Breast epithelium (tissue), 4 donors: ENCODE results near the gene RNF6. TPM values are rescaled to one million over a fixed set of nuclear protein-coding genes. Genes with fewer than 3 reads are reported as not detected.

Source experiments
- DNase-seq, 2 donors: peaks; one replicate each; pipeline ENCODE4 v3.0.0-alpha.2; 2019; ENCODE audit warnings: low spot score in 2 of 2
- H3K27ac ChIP-seq, 2 donors: fragments of 200-600 bp; sonication (generic) in 1 of 2; one replicate each; pipeline ENCODE4 v1.5.1; 2016 to 2019; ENCODE audit warnings: mild to moderate bottlenecking in 1 of 2
- H3K27me3 ChIP-seq, 2 donors: fragments of 200-600 bp; sonication (generic) in 1 of 2; one replicate each; pipeline versions ENCODE4 v1.5.1 to v1.6.0; 2017 to 2019; ENCODE audit warnings: control low read depth in 1 of 2, mild to moderate bottlenecking in 1 of 2
- H3K36me3 ChIP-seq: fragments of 200-600 bp; one replicate; pipeline ENCODE4 v1.5.1; 2019
- H3K4me1 ChIP-seq, 2 donors: fragments of 200-600 bp; sonication (generic); one replicate each; pipeline ENCODE4 v1.5.1; 2016 to 2019; ENCODE audit warnings: control low read depth in 1 of 2
- H3K4me3 ChIP-seq, 3 donors: fragments of 200-600 bp; sonication (generic); 1 replicate in 2 of 3; 2 replicates in 1 of 3; pipeline ENCODE4 v1.5.1; 2016 to 2019; ENCODE audit warnings: mild to moderate bottlenecking in 3 of 3, moderate library complexity in 2 of 3
- H3K9me3 ChIP-seq, 2 donors: fragments of 200-600 bp; sonication (generic) in 1 of 2; one replicate each; pipeline ENCODE4 v1.5.1; 2016 to 2019; ENCODE audit warnings: control low read depth in 1 of 2
- CTCF ChIP-seq, 3 donors: fragments of 450-650 bp; IDR thresholded peaks; one replicate each; pipeline ENCODE4 v1.5.1; 2016 to 2017; ENCODE audit warnings: antibody characterized with exemption in 3 of 3, mild to moderate bottlenecking in 3 of 3, moderate library complexity in 3 of 3
- POLR2A ChIP-seq: fragments of 450-650 bp; IDR thresholded peaks from one replicate; pipeline ENCODE4 v1.6.1; 2016; ENCODE audit warnings: antibody characterized with exemption, mild to moderate bottlenecking, moderate library complexity
- POLR2AphosphoS5 ChIP-seq, 3 donors: sonication (generic); formaldehyde crosslinking; IDR thresholded peaks; one replicate each; pipeline ENCODE4 v1.6.1; 2017; ENCODE audit warnings: antibody characterized with exemption in 3 of 3
- intact Hi-C: fragments of 100-400 bp; cut with DNase I; formaldehyde crosslinking; loops from one replicate; pipeline ENCODE4 v1.15.1; 2023; ENCODE audit warnings: low total_unique reads
- total RNA-seq, 3 donors: library from RNA; depleted of rRNA; stranded (reverse); fragments of >200 nt; gene quantifications; one replicate each; pipeline ENCODE4 v1.1.0, GENCODE V29; 2016

The RNF6 gene
- total RNA-seq, 3 donors from 2014 or later = 21.0 to 31.5 (median 27.7) TPM

- H3K27ac ChIP-seq = peak overlapping the region; percentile 69 to 84
Measured at GRCh38 chr13:26185720-26186117, 36.4 kb downstream of the RNF6 start.

GRCh38 chr13:26184791-26185250 lies 37.3 kb downstream of the RNF6 start:
- H3K36me3 ChIP-seq = no peaks in the 10 kb centered on the region
- H3K4me3 ChIP-seq = no peak overlapping the region
- DNase-seq = peak in 1 of 2 donors; percentile 40
- H3K27ac ChIP-seq = no peak overlapping the region
- H3K27me3 ChIP-seq = no peaks in the 10 kb centered on the region
- no peaks in the 10 kb centered on the region for H3K9me3 ChIP-seq
- intact Hi-C loops = loop anchor here (10.0 kb wide), 1 partner anchor 510 kb away; no protein-coding TSS in a partner anchor
- peak; percentile 41 to 73 (median 56) for TF ChIP-seq CTCF (IDR thresholded peaks at IDR 0.05)
- TF ChIP-seq POLR2AphosphoS5 (IDR thresholded peaks at IDR 0.05) = no peak
- H3K4me1 ChIP-seq = no peaks in the 10 kb centered on the region

More at GRCh38 chr13:26185720-26186117, 36.4 kb downstream of the RNF6 start:
- no peaks in the 10 kb centered on the region for H3K36me3 ChIP-seq
- TF ChIP-seq CTCF (IDR thresholded peaks at IDR 0.05) (no peak), POLR2A (no peak), POLR2AphosphoS5 (IDR thresholded peaks at IDR 0.05) (no peak)
- no peaks in the 10 kb centered on the region for H3K4me1 ChIP-seq
- peak overlapping the region; percentile 55 to 92 (median 60) for H3K4me3 ChIP-seq
- no peaks in the 10 kb centered on the region for H3K9me3 ChIP-seq
- DNase-seq = no peak
- H3K27me3 ChIP-seq = no peaks in the 10 kb centered on the region
- intact Hi-C loops = loop anchor here (10.0 kb wide), 1 partner anchor 509 kb away; no protein-coding TSS in a partner anchor

GRCh38 chr13:26183416-26183815 lies 38.7 kb downstream of the RNF6 start:
- TF ChIP-seq POLR2A = no peak
- TF ChIP-seq POLR2AphosphoS5 (IDR thresholded peaks at IDR 0.05) = no peak
- TF ChIP-seq CTCF (IDR thresholded peaks at IDR 0.05) = no peak
- DNase-seq = no peak
- H3K4me3 ChIP-seq = no peak overlapping the region
- no peaks in the 10 kb centered on the region for H3K9me3 ChIP-seq
- H3K36me3 ChIP-seq = no peaks in the 10 kb centered on the region
- intact Hi-C loops = loop anchor here (10.0 kb wide), 1 partner anchor 511 kb away; no protein-coding TSS in a partner anchor
- H3K4me1 ChIP-seq = no peaks in the 10 kb centered on the region
- H3K27me3 ChIP-seq = no peaks in the 10 kb centered on the region
- no peak overlapping the region for H3K27ac ChIP-seq

- no peaks in the 10 kb centered on the region for H3K9me3 ChIP-seq
- H3K27ac ChIP-seq = no peak overlapping the region
- no peaks in the 10 kb centered on the region for H3K36me3 ChIP-seq
- no peaks in the 10 kb centered on the region for H3K4me1 ChIP-seq
- no peak for DNase-seq
- H3K4me3 ChIP-seq = no peak overlapping the region
- intact Hi-C loops = loop anchor here (5.0 kb wide), 1 partner anchor 318 kb away; no protein-coding TSS in a partner anchor
- no peaks in the 10 kb centered on the region for H3K27me3 ChIP-seq
- TF ChIP-seq POLR2A (no peak), CTCF (IDR thresholded peaks at IDR 0.05) (no peak), POLR2AphosphoS5 (IDR thresholded peaks at IDR 0.05) (no peak)
Measured at GRCh38 chr13:26179344-26179743, 42.8 kb downstream of the RNF6 start.

GRCh38 chr13:26168835-26169234 lies 53.3 kb downstream of the RNF6 start:
- Histone ChIP-seq H3K4me1 (no peaks in the 10 kb centered on the region), H3K27ac (no peak overlapping the region), H3K27me3 (no peaks in the 10 kb centered on the region), H3K36me3 (no peaks in the 10 kb centered on the region), H3K9me3 (no peaks in the 10 kb centered on the region), H3K4me3 (no peak overlapping the region)
- intact Hi-C loops = no loop called here
- DNase-seq = no peak
- no peak for TF ChIP-seq CTCF (IDR thresholded peaks at IDR 0.05)
- TF ChIP-seq POLR2AphosphoS5 (IDR thresholded peaks at IDR 0.05) = no peak
- TF ChIP-seq POLR2A = no peak
